ENCODE results near the gene MAP6.

- TF ChIP-seq CTCF (IDR thresholded peaks at IDR 0.05) (no peak), POLR2A (IDR thresholded peaks at IDR 0.05) (no peak)
Measured at GRCh38 chr11:75538150-75538942, 130.5 kb downstream of the MAP6 start.
